Measurements from ENCODE around the gene TGM6. TPM values are rescaled to one million over a fixed set of nuclear protein-coding genes. Genes with fewer than 3 reads are reported as not detected.
A peak's percentile ranks its signal among the peaks of the same experiment; 100 is the strongest.

TGM6 gene
- total RNA-seq (not detected), polyA plus RNA-seq (not detected), total RNA-seq (not detected)

GRCh38 chr20:2380601-2381000 lies at the start of gene TGM6:
Gene TGM6 (plus strand): TSS chr20:2380901. CDS start chr20:2380969, 68 bp downstream.
- DNase-seq = no peak
- Mint-ChIP-seq H3K27ac (no peak within 1 kb of the TSS), H3K4me1 (peaks cover 17 to 35% (median 25%) of the 10 kb centered on the region in 7 donors), H3K27me3 (peaks cover 10 to 51% (median 20%) of the 10 kb centered on the region in 5 donors), H3K9me3 (peaks cover 0 to 2% (median 0%) of the 10 kb centered on the region in 11 donors), H3K4me3 (peak within 1 kb of the TSS in 9 of 10 donors; percentile 32 to 76 (median 62)), H3K36me3 (no peaks in the 10 kb centered on the region)
- no peaks in the 10 kb centered on the region for H3K9me3 ChIP-seq (ENCODE audit: control insufficient read depth in 2 of 3, low read length in 3 of 3)
- peaks cover 14% of the 10 kb centered on the region in 2 donors for H3K4me1 ChIP-seq (ENCODE audit: control insufficient read depth in 2 of 2, insufficient read depth in 2 of 2, low read length in 2 of 2)
- POLR2A ChIA-PET = no interaction called here
- no peak within 1 kb of the TSS for H3K27ac ChIP-seq (ENCODE audit: low read depth, low read length)
- H3K4me3 ChIP-seq (ENCODE audit: low read length) = no peak within 1 kb of the TSS
- CTCF ChIA-PET = no interaction called here
- H3K27me3 ChIP-seq (ENCODE audit: control insufficient read depth in 2 of 2, insufficient read depth in 2 of 2, low read length in 2 of 2) = no peaks in the 10 kb centered on the region
- intact Hi-C loops (cut with micrococcal nuclease) = no loop called here
- H3K36me3 ChIP-seq (ENCODE audit: control insufficient read depth in 2 of 3, insufficient read depth in 3 of 3, low read length in 3 of 3) = no peaks in the 10 kb centered on the region
- no peak for ATAC-seq

GRCh38 chr20:2331106-2331505 lies 49.6 kb upstream of the TGM6 start:
- Mint-ChIP-seq H3K27me3 (peaks cover 3 to 12% (median 8%) of the 10 kb centered on the region in 5 donors), H3K9me3 (no peaks in the 10 kb centered on the region), H3K27ac (no peak overlapping the region), H3K36me3 (no peaks in the 10 kb centered on the region), H3K4me3 (no peak overlapping the region), H3K4me1 (no peaks in the 10 kb centered on the region)
- Histone ChIP-seq H3K27ac (ENCODE audit: low read depth, low read length) (no peak overlapping the region), H3K27me3 (ENCODE audit: control insufficient read depth in 2 of 2, insufficient read depth in 2 of 2, low read length in 2 of 2) (no peaks in the 10 kb centered on the region), H3K4me1 (ENCODE audit: control insufficient read depth in 2 of 2, insufficient read depth in 2 of 2, low read length in 2 of 2) (no peaks in the 10 kb centered on the region), H3K9me3 (ENCODE audit: control insufficient read depth in 2 of 3, low read length in 3 of 3) (no peaks in the 10 kb centered on the region), H3K4me3 (ENCODE audit: low read length) (no peak overlapping the region), H3K36me3 (ENCODE audit: control insufficient read depth in 2 of 3, insufficient read depth in 3 of 3, low read length in 3 of 3) (no peaks in the 10 kb centered on the region)
- POLR2A ChIA-PET = no interaction called here
- CTCF ChIA-PET = no interaction called here
- no peak for DNase-seq
- ATAC-seq = no peak
- intact Hi-C loops (cut with micrococcal nuclease) = no loop called here

GRCh38 chr20:2331901-2332565 lies 48.7 kb upstream of the TGM6 start:
- no peak for ATAC-seq
- ChIA-PET CTCF (no interaction called here), POLR2A (no interaction called here)
- Mint-ChIP-seq H3K27me3 (peaks cover 0 to 12% (median 5%) of the 10 kb centered on the region in 5 donors), H3K4me1 (no peaks in the 10 kb centered on the region), H3K4me3 (no peak overlapping the region), H3K36me3 (no peaks in the 10 kb centered on the region), H3K9me3 (no peaks in the 10 kb centered on the region), H3K27ac (peak overlapping the region in 1 of 9 donors; percentile 36)
- H3K27ac ChIP-seq (ENCODE audit: low read depth, low read length) = no peak overlapping the region
- no peaks in the 10 kb centered on the region for H3K4me1 ChIP-seq (ENCODE audit: control insufficient read depth in 2 of 2, insufficient read depth in 2 of 2, low read length in 2 of 2)
- DNase-seq = no peak
- H3K27me3 ChIP-seq (ENCODE audit: control insufficient read depth in 2 of 2, insufficient read depth in 2 of 2, low read length in 2 of 2) = no peaks in the 10 kb centered on the region
- intact Hi-C loops (cut with micrococcal nuclease) = no loop called here
- no peak overlapping the region for H3K4me3 ChIP-seq (ENCODE audit: low read length)
- no peaks in the 10 kb centered on the region for H3K9me3 ChIP-seq (ENCODE audit: control insufficient read depth in 2 of 3, low read length in 3 of 3)
- no peaks in the 10 kb centered on the region for H3K36me3 ChIP-seq (ENCODE audit: control insufficient read depth in 2 of 3, insufficient read depth in 3 of 3, low read length in 3 of 3)

GRCh38 chr20:2332711-2333110 lies 48.0 kb upstream of the TGM6 start:
- intact Hi-C loops (cut with micrococcal nuclease) = no loop called here
- Mint-ChIP-seq H3K4me3 (no peak overlapping the region), H3K4me1 (no peaks in the 10 kb centered on the region), H3K27ac (no peak overlapping the region), H3K36me3 (no peaks in the 10 kb centered on the region), H3K9me3 (no peaks in the 10 kb centered on the region), H3K27me3 (peaks cover 0 to 7% (median 3%) of the 10 kb centered on the region in 5 donors)
- Histone ChIP-seq H3K4me1 (ENCODE audit: control insufficient read depth in 2 of 2, insufficient read depth in 2 of 2, low read length in 2 of 2) (no peaks in the 10 kb centered on the region), H3K27me3 (ENCODE audit: control insufficient read depth in 2 of 2, insufficient read depth in 2 of 2, low read length in 2 of 2) (no peaks in the 10 kb centered on the region), H3K36me3 (ENCODE audit: control insufficient read depth in 2 of 3, insufficient read depth in 3 of 3, low read length in 3 of 3) (no peaks in the 10 kb centered on the region), H3K27ac (ENCODE audit: low read depth, low read length) (no peak overlapping the region), H3K4me3 (ENCODE audit: low read length) (no peak overlapping the region), H3K9me3 (ENCODE audit: control insufficient read depth in 2 of 3, low read length in 3 of 3) (no peaks in the 10 kb centered on the region)
- ChIA-PET POLR2A (no interaction called here), CTCF (no interaction called here)
- ATAC-seq (no peak), DNase-seq (no peak)

GRCh38 chr20:2333821-2334220 lies 46.9 kb upstream of the TGM6 start:
- no peak for ATAC-seq
- H3K27me3 ChIP-seq (ENCODE audit: control insufficient read depth in 2 of 2, insufficient read depth in 2 of 2, low read length in 2 of 2) = no peaks in the 10 kb centered on the region
- Mint-ChIP-seq H3K4me1 (no peaks in the 10 kb centered on the region), H3K9me3 (no peaks in the 10 kb centered on the region), H3K36me3 (no peaks in the 10 kb centered on the region), H3K4me3 (no peak overlapping the region), H3K27ac (no peak overlapping the region), H3K27me3 (peaks cover 0 to 7% (median under 1%) of the 10 kb centered on the region in 5 donors)
- intact Hi-C loops (cut with micrococcal nuclease) = no loop called here
- H3K27ac ChIP-seq (ENCODE audit: low read depth, low read length) = no peak overlapping the region
- H3K4me3 ChIP-seq (ENCODE audit: low read length) = no peak overlapping the region
- DNase-seq = no peak
- CTCF ChIA-PET = no interaction called here
- H3K4me1 ChIP-seq (ENCODE audit: control insufficient read depth in 2 of 2, insufficient read depth in 2 of 2, low read length in 2 of 2) = no peaks in the 10 kb centered on the region
- no peaks in the 10 kb centered on the region for H3K36me3 ChIP-seq (ENCODE audit: control insufficient read depth in 2 of 3, insufficient read depth in 3 of 3, low read length in 3 of 3)
- POLR2A ChIA-PET = no interaction called here
- H3K9me3 ChIP-seq (ENCODE audit: control insufficient read depth in 2 of 3, low read length in 3 of 3) = no peaks in the 10 kb centered on the region

GRCh38 chr20:2335096-2335870 lies 45.4 kb upstream of the TGM6 start:
- Histone ChIP-seq H3K4me1 (ENCODE audit: control insufficient read depth in 2 of 2, insufficient read depth in 2 of 2, low read length in 2 of 2) (no peaks in the 10 kb centered on the region), H3K4me3 (ENCODE audit: low read length) (no peak overlapping the region), H3K9me3 (ENCODE audit: control insufficient read depth in 2 of 3, low read length in 3 of 3) (no peaks in the 10 kb centered on the region), H3K27me3 (ENCODE audit: control insufficient read depth in 2 of 2, insufficient read depth in 2 of 2, low read length in 2 of 2) (no peaks in the 10 kb centered on the region), H3K27ac (ENCODE audit: low read depth, low read length) (no peak overlapping the region), H3K36me3 (ENCODE audit: control insufficient read depth in 2 of 3, insufficient read depth in 3 of 3, low read length in 3 of 3) (no peaks in the 10 kb centered on the region)
- H3K4me3 Mint-ChIP-seq = no peak overlapping the region
- ATAC-seq (no peak), DNase-seq (no peak)
- intact Hi-C loops (cut with micrococcal nuclease) = no loop called here
- H3K27ac Mint-ChIP-seq = no peak overlapping the region
- peaks cover 0 to 8% (median 5%) of the 10 kb centered on the region in 5 donors for H3K27me3 Mint-ChIP-seq
- no peaks in the 10 kb centered on the region for H3K9me3 Mint-ChIP-seq
- H3K4me1 Mint-ChIP-seq = no peaks in the 10 kb centered on the region
- no peaks in the 10 kb centered on the region for H3K36me3 Mint-ChIP-seq
- ChIA-PET CTCF (no interaction called here), POLR2A (no interaction called here)

GRCh38 chr20:2336471-2336870 lies 44.2 kb upstream of the TGM6 start:
- no peak overlapping the region for H3K27ac ChIP-seq (ENCODE audit: low read depth, low read length)
- no peaks in the 10 kb centered on the region for H3K36me3 ChIP-seq (ENCODE audit: control insufficient read depth in 2 of 3, insufficient read depth in 3 of 3, low read length in 3 of 3)
- H3K27me3 ChIP-seq (ENCODE audit: control insufficient read depth in 2 of 2, insufficient read depth in 2 of 2, low read length in 2 of 2) = no peaks in the 10 kb centered on the region
- no peaks in the 10 kb centered on the region for H3K9me3 ChIP-seq (ENCODE audit: control insufficient read depth in 2 of 3, low read length in 3 of 3)
- peaks cover 0 to 2% (median 0%) of the 10 kb centered on the region in 7 donors for H3K4me1 Mint-ChIP-seq
- ChIA-PET CTCF (no interaction called here), POLR2A (no interaction called here)
- intact Hi-C loops (cut with micrococcal nuclease) = no loop called here
- H3K9me3 Mint-ChIP-seq = no peaks in the 10 kb centered on the region
- peaks cover 0 to 12% (median 5%) of the 10 kb centered on the region in 5 donors for H3K27me3 Mint-ChIP-seq
- no peak for DNase-seq
- H3K4me3 Mint-ChIP-seq = no peak overlapping the region
- no peak overlapping the region for H3K4me3 ChIP-seq (ENCODE audit: low read length)
- no peak overlapping the region for H3K27ac Mint-ChIP-seq
- no peaks in the 10 kb centered on the region for H3K36me3 Mint-ChIP-seq
- no peak for ATAC-seq
- H3K4me1 ChIP-seq (ENCODE audit: control insufficient read depth in 2 of 2, insufficient read depth in 2 of 2, low read length in 2 of 2) = no peaks in the 10 kb centered on the region
